Neuron (in vitro differentiated cells): Measurements from ENCODE around the gene MICOS13.

Source experiments
- H2AFZ ChIP-seq: one replicate; pipeline ENCODE4 v1.6.1; 2013; ENCODE audit warnings: low read depth, mild to moderate bottlenecking, inconsistent platforms, low read length, moderate library complexity
- H3K27me3 ChIP-seq: one replicate; pipeline ENCODE4 v1.6.1; 2013; ENCODE audit warnings: low read length; ENCODE audit not compliant: insufficient read depth
- H3K36me3 ChIP-seq: one replicate; pipeline ENCODE4 v1.6.1; 2013; ENCODE audit warnings: low read length; ENCODE audit not compliant: insufficient read depth
- H3K4me1 ChIP-seq: one replicate; pipeline ENCODE4 v1.6.1; 2013; ENCODE audit warnings: low read length; ENCODE audit not compliant: insufficient read depth
- H3K4me3 ChIP-seq: 2 replicates; pipeline ENCODE4 v1.5.1; 2013; ENCODE audit warnings: mild to moderate bottlenecking, low read length, moderate library complexity
- H3K9me3 ChIP-seq: one replicate; pipeline ENCODE4 v1.6.1; 2013; ENCODE audit warnings: low read length

The MICOS13 gene

DNA sequence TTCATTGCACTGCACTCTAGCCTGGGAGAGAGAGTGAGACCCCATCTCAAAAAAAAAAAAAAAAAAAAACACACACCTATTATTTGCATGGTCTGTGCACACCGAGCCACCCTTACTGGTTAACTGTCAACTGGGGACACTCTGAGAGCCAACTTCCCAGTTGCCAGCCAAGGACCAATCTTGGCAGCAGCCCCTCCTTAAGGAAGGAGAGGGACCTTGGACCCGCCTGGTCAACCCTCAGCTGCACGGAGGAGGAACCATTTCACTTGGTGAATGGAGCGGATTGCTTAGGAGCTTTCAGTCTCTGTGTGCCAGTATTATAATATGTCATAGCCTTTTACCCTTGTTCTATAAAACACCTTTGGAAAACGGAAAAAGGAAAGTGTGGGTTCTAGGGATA, 24.9 kb downstream of the MICOS13 start:
- Histone ChIP-seq H3K27me3 (no peaks in the 10 kb centered on the region), H3K4me3 (no peak overlapping the region), H3K4me1 (no peaks in the 10 kb centered on the region), H3K9me3 (no peaks in the 10 kb centered on the region), H2AFZ (no peak overlapping the region), H3K36me3 (peaks cover 86% of the 10 kb centered on the region)

GRCh38 chr19:5654931-5655330, 25.4 kb downstream of the MICOS13 start:
- Histone ChIP-seq H3K36me3 (peaks cover 84% of the 10 kb centered on the region), H3K4me3 (no peak overlapping the region)

GRCh38 chr19:5652261-5652660, 28.1 kb downstream of the MICOS13 start:
- peaks cover 81% of the 10 kb centered on the region for H3K36me3 ChIP-seq
- H3K4me3 ChIP-seq: no peak overlapping the region
- no peaks in the 10 kb centered on the region for H3K27me3 ChIP-seq
- no peak overlapping the region for H2AFZ ChIP-seq
- no peaks in the 10 kb centered on the region for H3K4me1 ChIP-seq
- H3K9me3 ChIP-seq: no peaks in the 10 kb centered on the region

More at GRCh38 chr19:5654931-5655330, 25.4 kb downstream of the MICOS13 start:
- H3K4me1 ChIP-seq: no peaks in the 10 kb centered on the region
- no peaks in the 10 kb centered on the region for H3K9me3 ChIP-seq
- no peaks in the 10 kb centered on the region for H3K27me3 ChIP-seq
- no peak overlapping the region for H2AFZ ChIP-seq

- Histone ChIP-seq H2AFZ (no peak overlapping the region), H3K27me3 (no peaks in the 10 kb centered on the region), H3K36me3 (peaks cover 85% of the 10 kb centered on the region), H3K4me1 (no peaks in the 10 kb centered on the region), H3K4me3 (no peak overlapping the region), H3K9me3 (no peaks in the 10 kb centered on the region)
These were observed 29.0 kb downstream of the MICOS13 start for GRCh38 chr19:5651361-5651760.

- Histone ChIP-seq H2AFZ (no peak overlapping the region), H3K9me3 (no peaks in the 10 kb centered on the region), H3K36me3 (peaks cover 86% of the 10 kb centered on the region), H3K27me3 (no peaks in the 10 kb centered on the region), H3K4me1 (no peaks in the 10 kb centered on the region), H3K4me3 (no peak overlapping the region)
These were observed 31.9 kb downstream of the MICOS13 start for GRCh38 chr19:5648464-5648863.

- Histone ChIP-seq H2AFZ (no peak overlapping the region), H3K4me1 (no peaks in the 10 kb centered on the region), H3K4me3 (no peak overlapping the region), H3K9me3 (no peaks in the 10 kb centered on the region), H3K27me3 (no peaks in the 10 kb centered on the region), H3K36me3 (peaks cover 85% of the 10 kb centered on the region)
These were observed 33.6 kb downstream of the MICOS13 start for GRCh38 chr19:5646703-5647102.

DNA sequence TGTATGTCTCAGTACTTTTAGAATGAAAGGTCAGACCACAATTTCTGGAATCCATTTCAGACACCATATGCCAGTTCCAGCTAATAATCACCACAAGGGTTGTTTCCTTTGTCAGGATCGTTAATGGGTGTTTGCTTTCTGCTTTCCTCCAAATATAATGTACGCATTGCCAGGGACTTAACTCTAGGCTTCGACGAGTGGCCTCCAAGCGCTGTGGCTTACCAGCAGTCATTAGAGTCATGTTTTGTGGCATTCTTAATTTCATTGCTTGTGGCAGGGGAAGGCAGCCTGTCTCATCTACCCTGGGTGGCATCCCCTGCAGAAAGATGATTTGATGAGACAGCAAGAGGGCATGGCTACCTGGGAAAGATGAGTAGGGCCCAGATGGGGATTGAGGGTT, 34.9 kb downstream of the MICOS13 start:
- Histone ChIP-seq H3K4me3 (no peak overlapping the region), H3K9me3 (no peaks in the 10 kb centered on the region), H2AFZ (no peak overlapping the region), H3K4me1 (no peaks in the 10 kb centered on the region), H3K36me3 (peaks cover 83% of the 10 kb centered on the region), H3K27me3 (no peaks in the 10 kb centered on the region)

GRCh38 chr19:5644037-5644436, 36.3 kb downstream of the MICOS13 start:
- Histone ChIP-seq H2AFZ (no peak overlapping the region), H3K4me1 (no peaks in the 10 kb centered on the region), H3K36me3 (peaks cover 75% of the 10 kb centered on the region), H3K9me3 (no peaks in the 10 kb centered on the region), H3K27me3 (no peaks in the 10 kb centered on the region), H3K4me3 (no peak overlapping the region)

- Histone ChIP-seq H3K27me3 (no peaks in the 10 kb centered on the region), H3K4me3 (no peak overlapping the region), H2AFZ (no peak overlapping the region), H3K36me3 (peaks cover 72% of the 10 kb centered on the region), H3K4me1 (no peaks in the 10 kb centered on the region), H3K9me3 (no peaks in the 10 kb centered on the region)
These were observed 37.3 kb downstream of the MICOS13 start for GRCh38 chr19:5643060-5643459.

- Histone ChIP-seq H3K27me3 (no peaks in the 10 kb centered on the region), H3K36me3 (peaks cover 63% of the 10 kb centered on the region)
These were observed 38.1 kb downstream of the MICOS13 start for GRCh38 chr19:5642204-5642603.

GRCh38 chr19:5641171-5641570, 39.1 kb downstream of the MICOS13 start:
- no peak overlapping the region for H2AFZ ChIP-seq
- no peaks in the 10 kb centered on the region for H3K9me3 ChIP-seq
- no peaks in the 10 kb centered on the region for H3K4me1 ChIP-seq
- H3K27me3 ChIP-seq: no peaks in the 10 kb centered on the region
- no peak overlapping the region for H3K4me3 ChIP-seq
- peaks cover 55% of the 10 kb centered on the region for H3K36me3 ChIP-seq

More at GRCh38 chr19:5642204-5642603, 38.1 kb downstream of the MICOS13 start:
- no peak overlapping the region for H2AFZ ChIP-seq
- no peaks in the 10 kb centered on the region for H3K4me1 ChIP-seq
- no peak overlapping the region for H3K4me3 ChIP-seq
- no peaks in the 10 kb centered on the region for H3K9me3 ChIP-seq

DNA sequence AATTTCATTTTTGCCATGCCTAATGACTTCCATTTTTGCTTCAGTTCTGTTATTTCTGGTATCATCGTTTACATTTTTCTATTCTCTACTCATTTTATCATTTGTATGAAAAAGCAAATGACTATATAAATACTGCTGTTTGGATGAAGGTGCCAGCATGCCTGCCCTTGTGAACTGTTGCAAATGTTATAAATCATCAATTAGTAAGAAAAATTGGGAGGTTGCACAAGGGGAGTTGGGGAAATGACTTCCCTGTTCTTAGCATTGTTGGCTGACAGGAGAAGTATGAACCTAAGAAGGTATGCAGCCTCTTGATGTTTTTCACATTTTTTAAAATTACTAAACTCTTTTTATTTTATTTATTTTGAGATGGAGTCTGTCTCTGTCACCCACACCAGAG, 42.3 kb downstream of the MICOS13 start:
- H3K36me3 ChIP-seq: peaks cover 44% of the 10 kb centered on the region
- H3K4me1 ChIP-seq: no peaks in the 10 kb centered on the region
- H3K27me3 ChIP-seq: no peaks in the 10 kb centered on the region
- no peak overlapping the region for H2AFZ ChIP-seq
- no peaks in the 10 kb centered on the region for H3K9me3 ChIP-seq
- H3K4me3 ChIP-seq: no peak overlapping the region

DNA sequence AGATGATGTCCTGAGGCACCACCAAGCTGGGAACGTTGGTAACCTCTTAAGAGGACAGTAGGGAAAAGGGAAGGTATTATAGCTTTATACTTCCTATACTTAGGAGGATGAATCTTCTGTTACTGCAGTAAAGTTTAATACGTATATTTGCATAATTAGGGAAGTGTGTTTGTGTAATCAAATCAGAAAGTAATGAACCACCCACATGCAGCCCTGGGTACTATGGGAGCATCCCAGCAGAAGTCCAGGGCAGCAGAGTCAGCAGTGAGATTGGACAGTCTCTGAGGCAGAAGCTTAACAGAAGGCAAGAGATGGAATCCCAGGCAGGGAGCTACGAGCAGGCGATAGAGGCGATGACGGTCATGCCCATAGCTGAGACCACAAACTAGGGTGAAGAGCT, 44.9 kb downstream of the MICOS13 start:
- Histone ChIP-seq H3K4me3 (no peak overlapping the region), H3K4me1 (no peaks in the 10 kb centered on the region), H3K27me3 (no peaks in the 10 kb centered on the region), H3K9me3 (no peaks in the 10 kb centered on the region), H2AFZ (no peak overlapping the region), H3K36me3 (peaks cover 36% of the 10 kb centered on the region)

- Histone ChIP-seq H3K4me1 (no peaks in the 10 kb centered on the region), H2AFZ (no peak overlapping the region), H3K4me3 (no peak overlapping the region), H3K9me3 (no peaks in the 10 kb centered on the region), H3K36me3 (peaks cover 58% of the 10 kb centered on the region), H3K27me3 (no peaks in the 10 kb centered on the region)
These were observed 47.7 kb downstream of the MICOS13 start for GRCh38 chr19:5632657-5633056.
